HCT116 (cell line): Measurements from ENCODE around the gene RANGAP1. TPM values are rescaled to one million over a fixed set of nuclear protein-coding genes. Genes with fewer than 3 reads are reported as not detected.
A peak's percentile ranks its signal among the peaks of the same experiment; 100 is the strongest.

ENCODE experiments used
- ATAC-seq: fragments of 200-7000 bp; cut with Tn5 transposase; 2 replicates; pipeline ENCODE4 v1.9.1; 2020; ENCODE audit warnings: mild to moderate bottlenecking, moderate library complexity
- BruUV-seq: library from RNA; stranded (reverse); fragments of 400-500 nt; replicated peaks from 2 replicates; lab custom pipeline; 2021; lab: Mats Ljungman, UMichigan
- CTCF ChIA-PET: fragments of 300-600 bp; sonication (Branson Sonifier 250); formaldehyde crosslinking; loops from one replicate; lab custom pipeline; 2021; ENCODE audit warnings: antibody characterized with exemption; lab: Charles Lee
- POLR2A ChIA-PET: fragments of 300-600, 350-600 bp; sonication (Branson Sonifier 250); formaldehyde crosslinking; loops from one replicate; lab custom pipeline; 2021; ENCODE audit warnings: antibody characterized with exemption; lab: Charles Lee
- RAD21 ChIA-PET, 2 experiments: fragments of 300-600 bp; sonication (Branson Sonifier 250); formaldehyde crosslinking; loops; one replicate each; lab custom pipeline; 2023; ENCODE audit warnings: low total read pairs in 2 of 2; ENCODE audit not compliant: uncharacterized antibody in 2 of 2, unreplicated experiment in 2 of 2, low non-redundant PET in 1 of 2; lab: Charles Lee
- DNase-seq: peaks from one replicate; pipeline ENCODE4 v3.0.0-alpha.2; 2010; ENCODE audit warnings: low read depth, low spot score
- H2AFZ ChIP-seq: fragments of 200-600 bp; shearing (Covaris generic), sonication (generic); 2 replicates; pipeline ENCODE4 v1.6.1; 2017; ENCODE audit warnings: low read depth, mixed run types, mixed read lengths, antibody characterized with exemption, low read length; ENCODE audit not compliant: poor library complexity, severe bottlenecking
- H3K27ac ChIP-seq: 2 replicates; pipeline ENCODE4 v1.5.1; 2012; ENCODE audit warnings: low read depth, low read length
- H3K27me3 ChIP-seq: fragments of 200-600 bp; sonication (generic); 2 replicates; pipeline ENCODE4 v1.6.1; 2016; ENCODE audit warnings: mixed run types, low read length, mixed read lengths; ENCODE audit not compliant: insufficient read depth
- H3K36me3 ChIP-seq, 2 experiments: fragments of 200-500 bp in 1 of 2; fragments of 200-600 bp in 1 of 2; sonication (Bioruptor generic) in 1 of 2; sonication (generic) in 1 of 2; 2 replicates each; pipeline versions ENCODE4 v1.5.1 to v1.6.1; 2014 to 2016; ENCODE audit warnings: low read length in 2 of 2, inconsistent platforms in 1 of 2, mixed read lengths in 1 of 2, mixed run types in 1 of 2; ENCODE audit not compliant: insufficient read depth in 2 of 2, control insufficient read depth in 1 of 2
- H3K4me1 ChIP-seq, 2 experiments: fragments of 200-600 bp in 1 of 2; sonication (generic) in 1 of 2; 2 replicates each; pipeline versions ENCODE4 v1.5.1 to v1.6.1; 2012 to 2017; ENCODE audit warnings: low read length in 2 of 2, inconsistent platforms in 1 of 2, mild to moderate bottlenecking in 1 of 2, mixed read lengths in 1 of 2, mixed run types in 1 of 2, moderate library complexity in 1 of 2; ENCODE audit not compliant: insufficient read depth in 2 of 2, control insufficient read depth in 1 of 2
- H3K4me2 ChIP-seq: fragments of 200-600 bp; sonication (generic); 2 replicates; pipeline ENCODE4 v1.6.1; 2017; ENCODE audit warnings: mixed run types, low read length, mixed read lengths
- H3K4me3 ChIP-seq, 2 experiments: fragments of 200-600 bp in 1 of 2; sonication (generic) in 1 of 2; replicated peaks in 1 of 2; 2 replicates each; pipeline ENCODE4 v1.5.1; 2011 to 2016; ENCODE audit warnings: low read length in 2 of 2, control low read depth in 1 of 2, low read depth in 1 of 2, mild to moderate bottlenecking in 1 of 2, mixed read lengths in 1 of 2, mixed run types in 1 of 2
- H3K79me2 ChIP-seq: fragments of 200-600 bp; sonication (generic); 2 replicates; pipeline ENCODE4 v1.6.1; 2017; ENCODE audit warnings: mild to moderate bottlenecking, mixed run types, low read length, moderate library complexity, mixed read lengths; ENCODE audit not compliant: insufficient read depth
- H3K9ac ChIP-seq: fragments of 200-600 bp; sonication (generic); 2 replicates; pipeline ENCODE4 v1.6.1; 2016; ENCODE audit warnings: low read length, mixed read lengths
- H3K9me2 ChIP-seq: fragments of 200-600 bp; sonication (generic), shearing (Covaris generic); 2 replicates; pipeline ENCODE4 v1.6.1; 2017; ENCODE audit warnings: mixed run types, mild to moderate bottlenecking, moderate library complexity; ENCODE audit not compliant: insufficient read depth
- H3K9me3 ChIP-seq, 2 experiments: fragments of 200-500 bp in 1 of 2; fragments of 200-600 bp in 1 of 2; sonication (Bioruptor generic) in 1 of 2; sonication (generic) in 1 of 2; 2 replicates each; pipeline ENCODE4 v1.6.1; 2014 to 2017; ENCODE audit warnings: low read length in 2 of 2, mixed read lengths in 2 of 2, inconsistent platforms in 1 of 2, low read depth in 1 of 2, mild to moderate bottlenecking in 1 of 2, mixed run types in 1 of 2, moderate library complexity in 1 of 2; ENCODE audit not compliant: control insufficient read depth in 1 of 2, insufficient read depth in 1 of 2
- H4K20me1 ChIP-seq: fragments of 200-600 bp; sonication (generic), shearing (Covaris generic); 2 replicates; pipeline ENCODE4 v1.6.1; 2017; ENCODE audit warnings: mixed run types, mild to moderate bottlenecking, moderate library complexity; ENCODE audit not compliant: insufficient read depth
- CBX3 ChIP-seq: IDR thresholded peaks from 2 replicates; pipeline ENCODE4 v1.6.1; 2012; ENCODE audit warnings: low read depth
- CEBPB ChIP-seq: IDR thresholded peaks from 2 replicates; pipeline ENCODE4 v1.6.1; 2012; ENCODE audit warnings: low read depth
- ELF1 ChIP-seq: IDR thresholded peaks from 2 replicates; pipeline ENCODE4 v1.6.1; 2012; ENCODE audit warnings: low read depth, borderline replicate concordance
- EZH2 ChIP-seq: fragments of 200-600 bp; sonication (generic); IDR thresholded peaks from 2 replicates; pipeline ENCODE4 v1.6.1; 2017; ENCODE audit warnings: antibody characterized with exemption, mixed run types
- EZH2phosphoT487 ChIP-seq: fragments of 200-600 bp; IDR thresholded peaks from 2 replicates; pipeline ENCODE4 v1.6.1; 2018; ENCODE audit warnings: antibody characterized with exemption, borderline replicate concordance
- FOSL1 ChIP-seq: IDR thresholded peaks from 2 replicates; pipeline ENCODE4 v1.6.1; 2012; ENCODE audit warnings: low read depth
- JUND ChIP-seq: IDR thresholded peaks from 2 replicates; pipeline ENCODE4 v1.6.1; 2012
- POLR2A ChIP-seq: IDR thresholded peaks from 2 replicates; pipeline ENCODE4 v1.7.0; 2011; ENCODE audit warnings: borderline replicate concordance; ENCODE audit not compliant: insufficient read depth, insufficient read length; ENCODE audit errors: extremely low read depth
- POLR2AphosphoS5 ChIP-seq: IDR thresholded peaks from 2 replicates; pipeline ENCODE4 v1.6.1; 2011; ENCODE audit warnings: mild to moderate bottlenecking, low read depth, low read length, moderate library complexity
- RAD21 ChIP-seq: IDR thresholded peaks from 2 replicates; pipeline ENCODE4 v1.6.1; 2012; ENCODE audit warnings: low read depth, mild to moderate bottlenecking
- REST ChIP-seq: IDR thresholded peaks from 2 replicates; pipeline ENCODE4 v1.6.1; 2012; ENCODE audit warnings: low read depth
- SP1 ChIP-seq: IDR thresholded peaks from 2 replicates; pipeline ENCODE4 v1.6.1; 2012; ENCODE audit warnings: low read depth
- SRF ChIP-seq: IDR thresholded peaks from 2 replicates; pipeline ENCODE4 v1.6.1; 2012; ENCODE audit warnings: low read depth
- YY1 ChIP-seq: IDR thresholded peaks from 2 replicates; pipeline ENCODE4 v1.6.1; 2011; ENCODE audit warnings: low read length, low read depth, moderate library complexity, mild to moderate bottlenecking; ENCODE audit not compliant: insufficient replicate concordance; ENCODE audit errors: extremely low read depth
- ZBTB33 ChIP-seq: IDR thresholded peaks from 2 replicates; pipeline ENCODE4 v1.6.1; 2011; ENCODE audit warnings: mild to moderate bottlenecking, low read length, moderate library complexity; ENCODE audit not compliant: insufficient replicate concordance; ENCODE audit errors: extremely low read depth
- ZFX ChIP-seq: fragments of 450-650 bp; IDR thresholded peaks from 2 replicates; pipeline ENCODE4 v1.6.1; 2017
- ZNF274 ChIP-seq: fragments of 200-500 bp; sonication (Bioruptor generic); IDR thresholded peaks from 2 replicates; pipeline ENCODE4 v1.6.1; 2014; ENCODE audit warnings: mild to moderate bottlenecking, low read depth, low read length, inconsistent platforms
- intact Hi-C: fragments of 100-400 bp; cut with micrococcal nuclease; formaldehyde crosslinking; loops from 2 replicates; pipeline ENCODE4 v1.10.0; 2022
- total RNA-seq: library from RNA; stranded (reverse); gene quantifications from one replicate; pipeline ENCODE4 v1.2.1, GENCODE V29; 2021; ENCODE audit not compliant: unreplicated experiment

Gene RANGAP1
- total RNA-seq, 1 experiment from 2014 or later: 121 TPM

- TF ChIP-seq POLR2A: no peak
- TF ChIP-seq JUND: no peak
- no peak for TF ChIP-seq RAD21
- no peak for TF ChIP-seq SRF
- TF ChIP-seq, all 23 proteins: peak for 0
These were observed 19.7 kb upstream of the RANGAP1 start (continued) for GRCh38 chr22:41305646-41306045.

GRCh38 chr22:41302811-41303210 is 16.8 kb upstream of the RANGAP1 start:
- peaks cover 12 to 41% of the 10 kb centered on the region in 2 experiments for H3K4me1 ChIP-seq
- POLR2A ChIA-PET: interaction anchor here (1.2 kb wide), 1 partner anchor 79 kb away, joined by 4 read pairs; the partner anchor contains the start of gene TEF
- H3K27me3 ChIP-seq: no peaks in the 10 kb centered on the region
- peaks cover 63% of the 10 kb centered on the region for H3K79me2 ChIP-seq
- no peak overlapping the region for H2AFZ ChIP-seq
- intact Hi-C loops: no loop called here
- H3K9ac ChIP-seq: peak overlapping the region; percentile 98
- peak overlapping the region; percentile 90 for H3K27ac ChIP-seq
- ATAC-seq: no peak
- RAD21 ChIA-PET: no interaction called here
- H3K4me3 ChIP-seq: peak overlapping the region; percentile 81 to 86
- CTCF ChIA-PET: no interaction called here
- no peaks in the 10 kb centered on the region for H3K36me3 ChIP-seq
- TF ChIP-seq CEBPB (no peak), REST (no peak), FOSL1 (no peak), EZH2phosphoT487 (no peak), ELF1 (no peak), ZNF274 (no peak), CBX3 (no peak), YY1 (no peak), SP1 (no peak), POLR2A (no peak), JUND (no peak), ZBTB33 (no peak), EZH2 (no peak), POLR2AphosphoS5 (no peak), ZFX (no peak)
- TF ChIP-seq, all 23 proteins: peak for 0
- no peak for DNase-seq
- H3K9me3 ChIP-seq: no peaks in the 10 kb centered on the region
- no peaks in the 10 kb centered on the region for H3K9me2 ChIP-seq
- no TSS peak for BruUV-seq
- no peaks in the 10 kb centered on the region for H4K20me1 ChIP-seq
- H3K4me2 ChIP-seq: peak overlapping the region; percentile 79
